C4-2B (cell line): ENCODE results near the gene ANKH.

ENCODE experiments used
- CTCF ChIP-seq: fragments of 450-650 bp; conservative IDR thresholded peaks from 2 replicates; pipeline ENCODE4 v1.5.1; 2017; ENCODE audit warnings: mild to moderate bottlenecking
- ZFX ChIP-seq: fragments of 450-650 bp; IDR thresholded peaks from 2 replicates; pipeline ENCODE4 v1.6.1; 2017

DNA sequence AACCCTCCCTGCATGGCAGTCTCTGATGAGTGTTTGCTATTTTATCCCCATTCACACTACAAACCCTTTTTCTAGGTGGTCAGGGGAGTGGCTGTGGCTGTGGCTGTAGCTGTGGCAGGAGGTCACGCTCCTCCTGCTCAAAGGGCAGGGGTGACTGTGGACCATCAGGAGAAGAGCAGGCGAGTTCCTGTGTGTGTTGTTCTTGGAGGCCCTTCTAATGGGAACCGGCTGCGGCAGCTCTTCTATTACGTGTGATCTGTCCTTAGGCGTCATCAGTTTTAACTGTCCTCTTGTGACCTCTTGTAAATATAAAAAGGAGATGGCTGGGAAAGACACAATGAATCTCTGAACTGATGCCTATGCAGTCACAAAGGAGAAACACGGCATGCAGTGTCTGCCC is 65.1 kb downstream of the ANKH start:
- TF ChIP-seq CTCF (no peak), ZFX (no peak)
